Measurements from ENCODE around the gene EDAR. TPM values are rescaled to one million over a fixed set of nuclear protein-coding genes. Genes with fewer than 3 reads are reported as not detected.

The EDAR gene
- total and polyA plus RNA-seq, 8 donors, result 0.93 to 1.1 TPM; not detected in 6

DNA sequence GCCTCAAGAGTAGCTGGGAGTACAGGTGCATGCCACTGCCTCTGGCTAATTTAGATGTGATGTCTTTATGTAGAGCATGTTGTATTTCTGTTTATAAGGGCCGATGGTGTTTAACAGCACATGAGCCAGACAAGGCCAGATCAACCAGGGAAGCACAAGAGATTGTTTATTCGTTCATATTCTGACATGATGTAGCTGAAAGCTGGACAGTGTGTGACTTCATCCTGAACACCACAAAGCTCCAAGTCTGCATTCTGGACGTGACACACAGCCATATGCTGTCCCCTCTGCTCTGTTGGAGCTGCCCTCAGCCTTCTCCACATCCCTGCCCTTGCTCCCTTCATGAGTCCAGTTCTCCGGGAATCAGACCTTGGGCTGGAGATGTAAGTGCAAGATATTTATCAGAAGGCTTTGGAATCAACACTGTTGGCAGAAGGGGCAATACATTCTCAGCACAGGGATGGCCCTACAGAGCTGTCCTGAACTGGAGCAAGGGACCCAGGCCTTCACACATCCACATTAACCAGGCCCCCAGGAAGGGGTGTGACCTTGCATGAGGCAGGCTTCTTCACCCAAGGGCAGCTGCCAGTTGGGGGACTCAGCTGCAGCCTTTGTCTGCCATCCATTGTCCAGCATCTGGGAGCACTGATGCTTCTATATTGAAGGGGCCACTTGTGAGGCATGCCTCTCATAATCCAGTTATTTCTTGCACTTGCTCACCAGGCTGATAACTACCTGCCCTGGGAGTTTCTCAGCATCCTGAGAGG is 38.5 kb downstream of the EDAR start:
- no peaks in the 10 kb centered on the region for H3K4me1 ChIP-seq
- 60 to 76% (median 64%) methylated on average over 4 of the region's 4 CpGs for WGBS, 5 donors
- intact Hi-C loops (cut with DNase I; ENCODE audit: low total_unique reads), result no loop called here
- no peaks in the 10 kb centered on the region for H3K27me3 ChIP-seq
- peaks cover 8 to 18% (median 14%) of the 10 kb centered on the region in 4 donors for H3K9me3 ChIP-seq
- no peak overlapping the region for H3K4me3 ChIP-seq
- no peak for DNase-seq
- TF ChIP-seq POLR2AphosphoS5 (IDR thresholded peaks at IDR 0.05) (no peak), POLR2A (IDR thresholded peaks at IDR 0.05) (no peak)
- TF ChIP-seq, protein P1, sequence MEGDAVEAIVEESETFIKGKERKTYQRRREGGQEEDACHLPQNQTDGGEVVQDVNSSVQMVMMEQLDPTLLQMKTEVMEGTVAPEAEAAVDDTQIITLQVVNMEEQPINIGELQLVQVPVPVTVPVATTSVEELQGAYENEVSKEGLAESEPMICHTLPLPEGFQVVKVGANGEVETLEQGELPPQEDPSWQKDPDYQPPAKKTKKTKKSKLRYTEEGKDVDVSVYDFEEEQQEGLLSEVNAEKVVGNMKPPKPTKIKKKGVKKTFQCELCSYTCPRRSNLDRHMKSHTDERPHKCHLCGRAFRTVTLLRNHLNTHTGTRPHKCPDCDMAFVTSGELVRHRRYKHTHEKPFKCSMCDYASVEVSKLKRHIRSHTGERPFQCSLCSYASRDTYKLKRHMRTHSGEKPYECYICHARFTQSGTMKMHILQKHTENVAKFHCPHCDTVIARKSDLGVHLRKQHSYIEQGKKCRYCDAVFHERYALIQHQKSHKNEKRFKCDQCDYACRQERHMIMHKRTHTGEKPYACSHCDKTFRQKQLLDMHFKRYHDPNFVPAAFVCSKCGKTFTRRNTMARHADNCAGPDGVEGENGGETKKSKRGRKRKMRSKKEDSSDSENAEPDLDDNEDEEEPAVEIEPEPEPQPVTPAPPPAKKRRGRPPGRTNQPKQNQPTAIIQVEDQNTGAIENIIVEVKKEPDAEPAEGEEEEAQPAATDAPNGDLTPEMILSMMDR (IDR thresholded peaks at IDR 0.05), result no peak
- no peak overlapping the region for H3K27ac ChIP-seq
- H3K36me3 ChIP-seq, result no peaks in the 10 kb centered on the region

DNA sequence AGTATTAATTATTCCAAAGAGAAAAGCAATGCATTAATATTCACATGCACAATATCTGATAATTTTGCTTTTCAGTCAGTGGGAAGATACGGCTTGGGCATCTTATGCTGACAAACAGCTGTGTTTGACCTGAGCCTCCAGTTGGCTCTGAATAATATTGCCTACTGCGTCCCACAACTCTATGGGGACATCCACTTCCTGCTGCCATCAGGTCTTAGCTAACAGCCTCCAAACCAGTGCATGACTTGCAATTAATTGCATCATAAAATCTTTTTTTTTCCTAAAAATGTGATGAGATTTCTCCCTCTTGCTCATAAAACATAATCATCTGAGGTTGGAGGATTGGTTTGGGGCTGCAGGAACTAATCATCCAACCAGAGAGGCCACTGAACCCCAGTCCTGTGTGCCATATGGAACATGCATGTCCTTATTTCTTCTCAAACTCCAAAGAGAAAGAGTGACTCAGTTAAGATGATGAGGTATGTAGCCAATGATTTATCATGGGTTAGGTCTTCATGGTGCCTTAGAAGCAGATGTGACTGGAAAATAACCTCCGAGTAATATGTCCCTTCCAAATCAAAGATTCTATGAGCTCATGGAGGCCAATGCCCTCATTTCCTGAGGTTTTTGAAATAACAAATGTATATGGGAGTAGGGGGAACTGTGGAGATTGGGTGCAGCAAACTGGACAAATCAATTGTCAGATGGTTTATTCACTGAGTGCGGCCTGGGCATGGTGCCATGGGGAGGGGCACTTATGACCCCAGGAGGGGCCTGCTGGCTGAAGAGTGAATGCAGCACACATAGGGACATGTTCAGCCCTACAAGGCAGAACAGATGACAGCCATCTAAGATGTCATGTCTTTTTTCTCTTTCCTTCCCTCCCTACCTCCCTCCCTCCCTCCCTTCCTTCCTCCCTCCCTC is 39.4 kb downstream of the EDAR start:
- intact Hi-C loops (cut with DNase I; ENCODE audit: low total_unique reads), result no loop called here
- peak in 1 of 2 donors; percentile 53 for DNase-seq
- 65 to 75% (median 69%) methylated on average over 4 of the region's 4 CpGs for WGBS, 5 donors

DNA sequence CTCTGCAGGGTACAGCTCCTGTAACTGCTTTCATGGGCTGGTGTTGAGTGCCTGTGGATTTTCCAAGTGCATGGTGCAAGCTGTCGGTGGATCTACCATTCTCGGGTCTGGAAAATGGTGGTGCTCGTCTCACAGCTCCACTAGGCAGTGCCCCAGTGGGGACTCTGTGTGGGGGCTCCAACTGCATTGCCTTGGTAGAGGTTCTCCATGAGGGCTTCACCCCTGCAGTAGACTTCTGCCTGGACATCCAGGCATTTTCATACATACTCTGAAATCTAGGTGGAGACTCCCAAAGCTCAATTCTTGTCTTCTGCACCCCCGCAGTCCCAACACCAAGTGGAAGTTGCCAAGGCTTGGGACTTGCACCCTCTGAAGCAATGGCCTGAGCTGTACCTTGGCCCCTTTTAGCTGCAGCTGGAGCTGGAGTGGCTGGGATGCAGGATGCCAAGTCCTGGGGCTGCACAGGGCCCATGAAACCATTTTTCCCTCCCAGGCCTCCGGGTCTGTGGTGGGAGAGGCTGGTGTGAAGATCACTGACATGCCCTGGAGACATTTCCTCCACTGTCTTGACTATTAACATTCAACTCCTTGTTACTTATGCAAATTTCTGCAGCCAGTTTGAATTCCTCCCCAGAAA is 41.6 kb downstream of the EDAR start:
- Histone ChIP-seq H3K4me1 (no peaks in the 10 kb centered on the region), H3K36me3 (no peaks in the 10 kb centered on the region), H3K4me3 (no peak overlapping the region), H3K27me3 (no peaks in the 10 kb centered on the region), H3K27ac (no peak overlapping the region), H3K9me3 (peaks cover 8 to 18% (median 14%) of the 10 kb centered on the region in 4 donors)
- WGBS, 5 donors, result 69 to 95% (median 89%) methylated on average over 1 to 5 of the region's 5 CpGs
- DNase-seq, result no peak
- no peak for TF ChIP-seq EP300 (IDR thresholded peaks at IDR 0.05)
- TF ChIP-seq, protein P1 (IDR thresholded peaks at IDR 0.05), result no peak
- no peak for TF ChIP-seq POLR2A (IDR thresholded peaks at IDR 0.05)
- TF ChIP-seq POLR2AphosphoS5 (IDR thresholded peaks at IDR 0.05), result no peak
- intact Hi-C loops (cut with DNase I; ENCODE audit: low total_unique reads), result no loop called here

More for the DNA sequence above, 39.4 kb downstream of the EDAR start:
- Histone ChIP-seq H3K36me3 (no peaks in the 10 kb centered on the region), H3K4me3 (no peak overlapping the region), H3K27ac (no peak overlapping the region), H3K4me1 (no peaks in the 10 kb centered on the region), H3K9me3 (peaks cover 8 to 18% (median 14%) of the 10 kb centered on the region in 4 donors), H3K27me3 (no peaks in the 10 kb centered on the region)
- no peak for TF ChIP-seq POLR2A (IDR thresholded peaks at IDR 0.05)
- no peak for TF ChIP-seq EP300 (IDR thresholded peaks at IDR 0.05)
- no peak for TF ChIP-seq POLR2AphosphoS5 (IDR thresholded peaks at IDR 0.05)
- TF ChIP-seq, protein P1 (IDR thresholded peaks at IDR 0.05), result no peak

DNA sequence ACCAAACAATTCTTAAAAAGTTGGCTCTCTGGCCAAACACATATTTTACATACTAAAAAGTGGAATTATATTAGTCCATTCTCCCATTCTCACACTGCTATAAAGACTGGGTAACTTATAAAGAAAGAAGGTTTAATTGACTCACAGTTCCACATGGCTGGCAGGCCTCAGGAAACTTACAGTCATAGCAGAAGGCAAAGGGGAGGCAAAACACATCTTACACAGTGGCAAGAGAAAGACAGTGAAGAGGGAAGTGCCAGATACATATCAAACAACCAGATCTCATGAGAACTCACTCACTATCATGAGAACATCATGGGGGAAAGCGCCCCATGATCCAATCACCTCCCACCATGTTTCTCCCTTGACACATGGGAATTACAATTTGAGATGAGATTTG is 42.6 kb downstream of the EDAR start:
- no peak for TF ChIP-seq EP300 (IDR thresholded peaks at IDR 0.05)
- no peak for TF ChIP-seq POLR2A (IDR thresholded peaks at IDR 0.05)
- TF ChIP-seq, protein P1 (IDR thresholded peaks at IDR 0.05), result no peak
- TF ChIP-seq POLR2AphosphoS5 (IDR thresholded peaks at IDR 0.05), result no peak
- 83 to 100% (median 100%) methylated on average over 1 of the region's 1 CpG for WGBS, 5 donors
- Histone ChIP-seq H3K36me3 (no peaks in the 10 kb centered on the region), H3K4me1 (no peaks in the 10 kb centered on the region), H3K27ac (no peak overlapping the region), H3K4me3 (no peak overlapping the region), H3K27me3 (peaks cover 0 to 4% (median 0%) of the 10 kb centered on the region in 3 donors), H3K9me3 (peaks cover 8 to 18% (median 14%) of the 10 kb centered on the region in 4 donors)
- DNase-seq, result no peak
- intact Hi-C loops (cut with DNase I; ENCODE audit: low total_unique reads), result no loop called here

Data from stomach (tissue), 9 donors.